ENCODE results near the gene KCND1. TPM values are rescaled to one million over a fixed set of nuclear protein-coding genes. Genes with fewer than 3 reads are reported as not detected.

The KCND1 gene
- total and polyA plus RNA-seq, 10 of the 15 experiments (the other 5 are each of a cell fraction or from before 2014, with no cell fraction given) = 0.02 to 1.0 (median 0.39) TPM

- peak overlapping the region; percentile 20; the same call in 1 of the 2 replicates for H3K4me2 ChIP-seq (ENCODE audit: control insufficient read depth, insufficient read depth)
- ChIA-PET RAD21 (ENCODE audit: unreplicated experiment) (no interaction called here), SMC1A (ENCODE audit: uncharacterized antibody, unreplicated experiment) (no interaction called here), CTCF (no interaction called here), POLR2A (interaction anchor here (0.5 kb wide), 1 partner anchor 44 kb away, joined by 5 read pairs; the partner anchor contains the start of gene TFE3)
- H3K4me3 ChIP-seq = no peak overlapping the region
- H3K79me2 ChIP-seq (ENCODE audit: control insufficient read depth, insufficient read depth, low read length) = peaks cover 15% of the 10 kb centered on the region
- H3K9ac ChIP-seq (ENCODE audit: control insufficient read depth, insufficient read depth, low read length) = no peak overlapping the region
- intact Hi-C loops (cut with micrococcal nuclease; ENCODE audit: unreplicated experiment) (no loop called here), in situ Hi-C loops (cut with MboI) (no loop called here)
- H4K20me1 ChIP-seq (ENCODE audit: control insufficient read depth, insufficient read depth) = no peaks in the 10 kb centered on the region; the same call in 1 of the 2 replicates
- H3K9me3 ChIP-seq (replicated peaks; ENCODE audit: control insufficient read depth, insufficient read depth, low read length) = no peaks in the 10 kb centered on the region
- FAIRE-seq (no peak), ATAC-seq (0 out of 3 replicates have a peak, but pooled peaks have one; percentile 18), DNase-seq (ENCODE audit: low read depth, low spot score) (no peak)
- H3K27me3 ChIP-seq (replicated peaks in 1 of 2; ENCODE audit: control insufficient read depth in 2 of 2, insufficient read depth in 2 of 2, low read length in 1 of 2) = no peaks in the 10 kb centered on the region
- no peak overlapping the region for H2AFZ ChIP-seq (ENCODE audit: control insufficient read depth, low read depth, low read length)
- no peak overlapping the region for H3K27ac ChIP-seq (ENCODE audit: control insufficient read depth, insufficient read depth)
- no TSS peak for BruUV-seq (replicated peaks)
- H3K36me3 ChIP-seq (ENCODE audit: control insufficient read depth in 2 of 2, insufficient read depth in 2 of 2, low read length in 1 of 2) = peaks cover 0 to 8% of the 10 kb centered on the region in 2 experiments; a peak in 3 of 4 replicates
- TF ChIP-seq TAF1 (IDR thresholded peaks at IDR 0.05; ENCODE audit: borderline replicate concordance, low read depth, low read length) = no peak
- TF ChIP-seq GABPA (IDR thresholded peaks at IDR 0.05; ENCODE audit: low read depth) = no peak
- no peak for TF ChIP-seq MTA2 (IDR thresholded peaks at IDR 0.05; ENCODE audit: low read depth)
- no peak for TF ChIP-seq NR2C1 (IDR thresholded peaks at IDR 0.05)
- TF ChIP-seq CHD4 (IDR thresholded peaks at IDR 0.05) = no peak
- no peak for TF ChIP-seq SMC3 (IDR thresholded peaks at IDR 0.05; ENCODE audit: borderline replicate concordance, low read length)
- TF ChIP-seq SUZ12 (IDR thresholded peaks at IDR 0.05; ENCODE audit: unreplicated experiment) = no peak
- no peak for TF ChIP-seq E2F8 (IDR thresholded peaks at IDR 0.05; ENCODE audit: low read depth, partially characterized antibody)
- WGBS (ENCODE audit: insufficient coverage, insufficient replicate concordance, low lambda C conversion rate, missing lambda C conversion rate) = 45% methylated on average over 5 of the region's 5 CpGs
- H3K4me1 ChIP-seq (ENCODE audit: control insufficient read depth, insufficient read depth, low read length) = no peaks in the 10 kb centered on the region; the same call in none of the 2 replicates
Observed at GRCh38 chrX:48999030-48999429, 27.4 kb upstream of the KCND1 start.

Measured in GM12878 (cell line).